ENCODE results near the gene MIER1.

The MIER1 gene

DNA sequence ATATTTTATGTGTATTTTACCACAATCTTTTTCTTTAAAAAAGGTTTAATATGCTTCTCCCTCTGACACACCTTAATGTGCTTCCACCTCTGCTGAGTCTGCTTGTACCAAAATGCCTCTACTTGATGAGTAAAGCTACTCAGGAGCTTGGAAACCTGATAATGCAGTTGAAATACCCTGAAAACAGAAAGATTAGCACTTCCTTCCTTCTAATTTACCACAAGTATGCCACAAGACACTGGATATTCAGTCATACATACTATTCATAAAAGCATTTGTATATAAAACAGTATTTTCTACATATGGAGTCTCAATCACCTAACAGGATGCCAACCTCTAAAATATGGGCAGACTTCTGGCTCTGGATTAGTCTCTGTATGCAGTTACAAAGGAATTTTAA lies 74.2 kb downstream of the MIER1 start:
- H3K27ac Mint-ChIP-seq = peak overlapping the region; percentile 77
- H3K4me3 Mint-ChIP-seq = no peak overlapping the region
- peaks cover 63% of the 10 kb centered on the region for H3K36me3 Mint-ChIP-seq (ENCODE audit: low read depth)
- H3K4me1 Mint-ChIP-seq (ENCODE audit: low read depth) = peaks cover 27% of the 10 kb centered on the region
- DNase-seq = no peak
- H3K27me3 Mint-ChIP-seq = no peaks in the 10 kb centered on the region
- H3K9me3 Mint-ChIP-seq = no peaks in the 10 kb centered on the region

DNA sequence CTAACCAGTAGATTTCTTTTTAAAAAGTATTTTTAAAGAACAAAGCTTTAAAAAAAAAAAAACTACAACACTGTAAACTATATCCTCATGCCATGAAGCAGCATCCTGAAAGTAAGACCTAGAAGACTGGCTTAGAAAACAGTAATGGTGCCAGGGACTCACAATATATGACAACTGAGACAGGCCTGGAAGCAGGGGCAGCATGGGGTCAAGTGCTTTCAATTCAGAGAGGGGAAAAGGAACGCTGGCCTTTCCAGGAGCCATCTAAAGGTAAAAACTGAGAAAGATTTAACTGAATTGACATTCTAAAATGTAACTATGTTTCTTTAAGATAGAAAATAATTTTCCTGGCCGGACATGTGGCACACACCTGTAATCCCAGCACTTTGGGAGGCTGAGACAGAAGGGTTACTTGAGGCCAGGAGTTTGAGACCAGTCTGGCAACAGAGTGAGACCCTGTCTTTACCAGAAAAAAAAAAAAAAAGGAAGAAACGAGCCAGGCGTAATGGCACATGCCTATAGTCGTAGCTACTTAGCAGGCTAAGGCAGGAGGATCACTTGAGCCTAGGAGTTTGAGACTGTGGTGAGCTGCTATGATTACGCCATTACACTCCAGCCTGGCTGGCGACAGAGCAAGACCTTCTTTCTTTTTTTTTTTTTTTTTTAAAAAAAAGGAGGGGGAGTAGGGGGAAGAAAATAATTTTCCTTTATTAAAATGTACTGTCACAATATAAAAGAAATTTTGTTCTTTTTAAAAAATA lies 75.0 kb downstream of the MIER1 start:
- no peaks in the 10 kb centered on the region for H3K27me3 Mint-ChIP-seq
- H3K27ac Mint-ChIP-seq = no peak overlapping the region
- peaks cover 27% of the 10 kb centered on the region for H3K4me1 Mint-ChIP-seq (ENCODE audit: low read depth)
- no peaks in the 10 kb centered on the region for H3K9me3 Mint-ChIP-seq
- peaks cover 68% of the 10 kb centered on the region for H3K36me3 Mint-ChIP-seq (ENCODE audit: low read depth)
- H3K4me3 Mint-ChIP-seq = no peak overlapping the region
- DNase-seq = no peak

DNA sequence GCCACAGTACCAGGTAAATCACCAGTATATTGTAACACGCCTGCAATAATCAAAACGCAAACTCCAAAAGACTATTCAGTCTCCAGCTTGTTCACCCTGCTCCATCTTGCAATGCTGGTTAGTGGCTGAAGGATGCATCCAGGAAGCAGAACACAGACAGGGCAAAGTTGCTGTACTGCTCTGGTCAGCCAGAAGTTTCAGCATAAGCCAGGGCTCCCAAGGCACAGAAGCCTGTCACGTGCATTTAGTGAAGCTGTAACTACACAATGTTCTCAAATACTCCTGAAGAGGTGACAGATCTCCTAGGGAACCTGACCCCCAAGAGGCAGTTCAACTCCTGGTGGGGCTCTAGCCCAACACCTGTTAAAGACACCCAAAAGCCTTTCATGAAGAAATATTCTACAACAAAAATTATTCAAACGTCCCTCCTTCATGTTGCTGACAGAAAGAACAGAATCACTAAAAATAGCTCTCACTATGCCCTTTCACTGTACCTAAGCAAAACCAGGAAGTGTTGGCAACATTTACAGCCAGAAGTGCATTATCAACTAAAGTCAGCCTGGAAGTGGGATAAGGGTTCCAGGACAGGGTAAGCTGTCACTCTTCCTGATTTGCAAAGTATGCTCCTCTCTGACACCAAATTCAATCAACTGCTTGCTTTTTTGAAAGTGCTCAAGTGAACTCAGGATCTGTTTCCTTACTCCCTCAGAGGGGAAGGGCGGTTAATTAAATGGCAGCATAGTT lies 77.1 kb downstream of the MIER1 start:
- DNase-seq = no peak
- peaks cover 17% of the 10 kb centered on the region for H3K4me1 Mint-ChIP-seq (ENCODE audit: low read depth)
- H3K36me3 Mint-ChIP-seq (ENCODE audit: low read depth) = peaks cover 75% of the 10 kb centered on the region
- H3K27ac Mint-ChIP-seq = peak overlapping the region; percentile 6
- H3K9me3 Mint-ChIP-seq = no peaks in the 10 kb centered on the region
- H3K27me3 Mint-ChIP-seq = no peaks in the 10 kb centered on the region
- H3K4me3 Mint-ChIP-seq = no peak overlapping the region

DNA sequence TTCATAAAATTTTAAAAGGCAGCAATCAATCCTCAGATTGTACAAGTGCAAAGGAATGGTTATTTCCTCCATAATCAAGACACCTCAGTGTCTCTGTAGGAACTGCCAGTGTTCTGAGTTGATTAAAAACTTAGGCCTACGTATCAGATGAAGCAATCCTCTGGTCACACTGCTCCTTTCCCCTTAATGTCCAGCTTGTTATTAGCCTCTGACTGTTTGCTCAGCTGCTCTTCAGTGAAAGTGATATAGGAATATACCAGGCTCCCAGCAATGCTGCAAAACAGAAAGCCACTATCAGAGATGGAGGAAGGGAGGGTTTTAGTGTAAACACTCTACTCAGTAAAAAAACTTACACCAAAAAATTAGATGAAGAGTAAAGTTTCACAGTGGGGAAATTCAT lies 79.4 kb downstream of the MIER1 start:
- Mint-ChIP-seq H3K27ac (no peak overlapping the region), H3K27me3 (no peaks in the 10 kb centered on the region), H3K9me3 (no peaks in the 10 kb centered on the region), H3K36me3 (ENCODE audit: low read depth) (peaks cover 79% of the 10 kb centered on the region), H3K4me1 (ENCODE audit: low read depth) (peaks cover 7% of the 10 kb centered on the region), H3K4me3 (no peak overlapping the region)
- DNase-seq = no peak

DNA sequence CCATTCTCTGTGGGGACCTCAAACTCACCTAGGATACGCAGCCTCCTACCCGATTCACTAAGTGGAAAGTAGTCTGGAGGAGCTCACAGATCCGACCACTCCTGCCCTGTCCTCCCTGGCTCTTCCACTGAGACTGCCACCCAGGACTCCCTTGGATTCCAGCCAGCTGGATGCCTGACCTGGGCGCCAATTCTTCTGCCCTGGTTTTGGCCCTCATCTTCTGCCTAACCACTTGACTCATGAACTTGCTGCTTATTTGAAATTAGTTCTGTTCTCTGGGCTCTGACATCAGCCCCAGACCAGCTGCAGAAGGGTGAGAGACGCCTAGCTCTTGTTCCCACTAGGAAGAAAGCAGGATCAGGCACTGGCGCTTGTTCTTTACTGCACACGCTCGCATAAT lies 80.3 kb downstream of the MIER1 start:
- Mint-ChIP-seq H3K4me1 (ENCODE audit: low read depth) (peaks cover 6% of the 10 kb centered on the region), H3K9me3 (no peaks in the 10 kb centered on the region), H3K36me3 (ENCODE audit: low read depth) (peaks cover 86% of the 10 kb centered on the region), H3K27me3 (no peaks in the 10 kb centered on the region), H3K4me3 (no peak overlapping the region), H3K27ac (no peak overlapping the region)
- no peak for DNase-seq

DNA sequence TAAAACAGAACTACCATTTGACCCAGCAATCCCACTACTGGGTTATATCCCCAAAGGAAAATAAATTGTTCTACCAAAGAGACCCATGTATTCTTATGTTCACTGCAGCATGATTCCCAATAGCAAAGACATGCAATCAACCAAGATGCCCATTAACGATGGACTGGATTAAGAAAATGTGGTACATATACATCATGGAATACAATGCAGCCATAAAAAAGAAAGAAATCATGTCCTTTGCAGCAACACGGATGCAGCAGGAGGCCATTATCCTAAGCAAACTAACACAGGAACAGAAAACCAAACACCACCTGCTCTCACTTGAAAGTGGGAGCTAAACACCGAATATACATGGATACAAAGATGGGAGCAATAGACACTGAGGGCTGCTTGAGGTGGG lies 85.0 kb downstream of the MIER1 start:
- no peaks in the 10 kb centered on the region for H3K27me3 Mint-ChIP-seq
- DNase-seq = no peak
- H3K4me1 Mint-ChIP-seq (ENCODE audit: low read depth) = peaks cover 12% of the 10 kb centered on the region
- H3K4me3 Mint-ChIP-seq = no peak overlapping the region
- H3K36me3 Mint-ChIP-seq (ENCODE audit: low read depth) = peaks cover 84% of the 10 kb centered on the region
- no peak overlapping the region for H3K27ac Mint-ChIP-seq
- H3K9me3 Mint-ChIP-seq = no peaks in the 10 kb centered on the region

DNA sequence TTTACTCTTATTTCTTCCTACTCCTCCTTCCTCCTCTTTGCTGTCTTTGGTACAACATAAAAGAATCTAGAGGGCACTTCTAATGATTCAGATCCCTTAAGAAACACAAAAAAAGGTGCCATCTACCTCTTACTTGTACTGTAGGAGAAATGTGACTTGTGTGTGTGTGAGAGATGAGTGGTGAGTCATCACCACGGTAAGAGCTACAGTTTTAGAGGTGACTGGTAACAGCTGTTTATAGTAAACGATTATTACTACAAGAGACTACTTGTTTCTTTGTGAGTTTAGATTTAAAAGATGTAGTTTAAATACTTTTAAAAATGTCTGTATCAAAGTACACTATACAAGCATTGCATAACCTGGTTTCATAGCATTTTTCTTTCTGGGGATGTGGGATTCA lies 88.8 kb downstream of the MIER1 start:
- H3K9me3 Mint-ChIP-seq = no peaks in the 10 kb centered on the region
- no peaks in the 10 kb centered on the region for H3K27me3 Mint-ChIP-seq
- no peak for DNase-seq
- no peak overlapping the region for H3K4me3 Mint-ChIP-seq
- H3K4me1 Mint-ChIP-seq (ENCODE audit: low read depth) = peaks cover 11% of the 10 kb centered on the region
- peak overlapping the region; percentile 19 for H3K27ac Mint-ChIP-seq
- peaks cover 79% of the 10 kb centered on the region for H3K36me3 Mint-ChIP-seq (ENCODE audit: low read depth)

DNA sequence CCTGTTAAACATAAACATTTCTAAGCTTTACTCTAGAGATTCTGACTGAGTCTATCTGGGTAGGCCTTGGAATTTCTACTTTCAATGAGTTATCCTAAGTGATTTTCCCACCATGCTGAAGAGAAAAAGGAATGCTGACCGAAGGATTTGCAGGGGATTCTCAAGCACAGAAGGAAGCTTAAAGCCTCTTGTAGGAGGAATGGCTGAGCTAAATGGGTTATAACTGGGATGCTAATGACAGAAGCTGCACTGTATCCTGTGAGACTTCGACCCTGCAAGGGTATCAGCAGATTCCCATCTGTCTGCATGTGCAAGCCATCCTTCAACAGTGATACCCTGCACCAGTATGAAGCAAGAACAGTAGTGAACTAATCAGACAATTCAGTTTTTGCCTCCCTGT lies 93.8 kb downstream of the MIER1 start:
- no peak for DNase-seq
- Mint-ChIP-seq H3K27ac (no peak overlapping the region), H3K4me1 (ENCODE audit: low read depth) (peaks cover 4% of the 10 kb centered on the region), H3K4me3 (no peak overlapping the region), H3K36me3 (ENCODE audit: low read depth) (peaks cover 80% of the 10 kb centered on the region), H3K9me3 (no peaks in the 10 kb centered on the region), H3K27me3 (no peaks in the 10 kb centered on the region)

DNA sequence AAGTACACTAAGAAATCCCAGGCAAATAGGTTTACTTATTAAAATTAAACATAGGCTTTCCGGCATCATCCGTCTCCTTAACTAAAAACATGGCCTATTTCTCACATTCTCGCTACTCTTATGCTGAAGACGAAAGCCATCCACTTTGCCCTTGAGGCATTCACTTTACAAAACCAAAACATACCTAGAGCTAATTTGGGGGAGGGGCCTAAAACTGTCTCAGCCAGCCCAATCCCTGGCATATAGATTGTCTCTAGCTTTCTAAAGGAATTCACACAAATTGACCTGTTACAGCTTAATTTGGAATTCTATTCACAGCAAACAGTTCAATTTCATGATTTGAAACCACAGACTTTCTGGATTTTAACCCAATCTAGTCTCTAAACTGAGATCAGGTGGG lies 94.3 kb downstream of the MIER1 start:
- H3K9me3 Mint-ChIP-seq = no peaks in the 10 kb centered on the region
- H3K27ac Mint-ChIP-seq = no peak overlapping the region
- no peak overlapping the region for H3K4me3 Mint-ChIP-seq
- no peaks in the 10 kb centered on the region for H3K27me3 Mint-ChIP-seq
- H3K36me3 Mint-ChIP-seq (ENCODE audit: low read depth) = peaks cover 80% of the 10 kb centered on the region
- H3K4me1 Mint-ChIP-seq (ENCODE audit: low read depth) = no peaks in the 10 kb centered on the region
- DNase-seq = no peak

DNA sequence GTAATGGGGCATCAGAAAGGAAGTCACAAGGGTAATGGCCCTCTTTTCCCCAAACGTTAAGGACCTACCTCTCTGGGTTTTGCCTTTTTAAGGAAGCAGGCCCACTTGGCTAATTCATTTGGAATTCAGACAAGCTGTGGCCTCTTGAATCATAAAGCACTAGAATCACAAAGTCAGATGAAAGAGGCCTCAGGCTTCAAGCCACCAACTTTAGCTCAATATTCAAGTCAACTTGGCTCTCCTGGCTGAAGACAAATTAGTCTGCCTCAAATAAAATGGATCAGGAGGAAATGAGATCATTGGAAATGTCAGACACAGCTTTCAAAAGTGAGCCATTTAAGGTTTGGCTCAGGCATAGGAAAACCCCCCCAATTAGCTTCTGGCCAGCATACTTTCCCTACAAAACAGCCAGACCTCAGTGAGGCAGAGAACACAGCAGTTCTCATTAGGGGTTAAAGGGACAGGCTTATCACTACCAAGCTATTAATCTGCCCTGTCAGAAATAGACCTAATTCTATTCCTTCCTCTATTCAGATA lies 94.9 kb downstream of the MIER1 start:
- H3K27ac Mint-ChIP-seq = no peak overlapping the region
- peaks cover 81% of the 10 kb centered on the region for H3K36me3 Mint-ChIP-seq (ENCODE audit: low read depth)
- no peaks in the 10 kb centered on the region for H3K27me3 Mint-ChIP-seq
- no peak for DNase-seq
- H3K9me3 Mint-ChIP-seq = no peaks in the 10 kb centered on the region
- H3K4me3 Mint-ChIP-seq = no peak overlapping the region
- H3K4me1 Mint-ChIP-seq (ENCODE audit: low read depth) = no peaks in the 10 kb centered on the region

DNA sequence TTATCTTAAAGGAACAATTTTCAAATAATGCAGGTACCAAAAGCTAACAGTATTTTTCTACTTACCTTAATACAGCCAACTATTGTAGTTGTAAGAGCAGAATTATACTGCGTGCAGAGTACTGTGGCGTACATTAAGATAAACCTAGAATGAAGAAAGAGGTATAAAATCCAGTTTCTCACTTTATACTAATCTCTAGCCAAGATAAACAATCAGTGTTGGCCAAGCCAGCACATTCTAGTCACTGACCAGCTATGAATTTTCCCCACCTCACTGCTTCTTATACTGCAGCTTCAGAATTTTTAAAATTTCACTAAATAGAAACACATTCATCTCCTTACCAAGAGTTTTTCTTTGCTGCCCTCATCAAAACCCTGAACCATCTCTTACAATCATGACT lies 95.5 kb downstream of the MIER1 start:
- no peaks in the 10 kb centered on the region for H3K27me3 Mint-ChIP-seq
- no peaks in the 10 kb centered on the region for H3K4me1 Mint-ChIP-seq (ENCODE audit: low read depth)
- H3K27ac Mint-ChIP-seq = no peak overlapping the region
- no peaks in the 10 kb centered on the region for H3K9me3 Mint-ChIP-seq
- no peak overlapping the region for H3K4me3 Mint-ChIP-seq
- DNase-seq = no peak
- H3K36me3 Mint-ChIP-seq (ENCODE audit: low read depth) = peaks cover 86% of the 10 kb centered on the region

DNA sequence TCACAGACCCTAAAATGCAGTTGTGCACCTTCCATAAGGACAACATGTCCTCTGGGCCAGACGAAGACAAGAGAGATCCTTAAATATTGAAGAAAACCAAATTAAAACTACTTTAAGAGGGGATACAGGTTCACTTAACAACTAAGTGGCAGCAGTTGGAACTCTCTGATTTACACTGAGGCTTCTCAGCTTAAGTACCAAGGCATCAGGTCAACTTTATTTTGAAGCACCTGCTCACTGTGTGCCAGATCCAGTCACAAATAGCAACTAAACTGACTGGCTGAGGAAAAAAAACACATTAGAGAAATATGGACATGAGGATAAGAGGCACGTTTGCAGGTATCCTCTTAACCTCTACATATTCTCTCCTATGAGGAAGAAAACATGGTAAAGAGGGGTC lies 96.0 kb downstream of the MIER1 start:
- Mint-ChIP-seq H3K9me3 (no peaks in the 10 kb centered on the region), H3K4me1 (ENCODE audit: low read depth) (no peaks in the 10 kb centered on the region)

DNA sequence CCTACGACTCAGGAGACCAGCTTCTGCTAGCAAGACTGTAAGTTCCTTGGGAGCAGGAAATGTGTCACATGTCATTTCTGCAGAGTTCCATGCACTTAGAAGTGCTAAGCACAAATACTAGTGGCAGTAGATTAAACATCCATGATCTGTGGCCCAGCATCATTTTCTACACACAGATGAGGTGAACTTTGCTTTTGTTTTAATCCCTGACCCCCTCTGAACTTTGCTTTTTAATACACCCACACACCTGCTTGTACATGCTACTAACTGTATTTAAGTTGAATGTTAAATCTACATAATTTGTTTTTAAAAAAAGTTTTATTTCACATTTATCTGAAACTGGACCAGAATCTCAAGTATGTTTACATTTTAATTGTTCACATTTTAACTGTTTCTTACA lies 104.7 kb downstream of the MIER1 start:
- Mint-ChIP-seq H3K27me3 (no peaks in the 10 kb centered on the region), H3K4me1 (ENCODE audit: low read depth) (no peaks in the 10 kb centered on the region), H3K9me3 (no peaks in the 10 kb centered on the region), H3K36me3 (ENCODE audit: low read depth) (peaks cover 64% of the 10 kb centered on the region), H3K27ac (no peak overlapping the region), H3K4me3 (no peak overlapping the region)
- DNase-seq = no peak

More for the DNA sequence above, 96.0 kb downstream of the MIER1 start:
- DNase-seq = no peak
- H3K4me3 Mint-ChIP-seq = no peak overlapping the region
- no peak overlapping the region for H3K27ac Mint-ChIP-seq
- H3K36me3 Mint-ChIP-seq (ENCODE audit: low read depth) = peaks cover 86% of the 10 kb centered on the region
- no peaks in the 10 kb centered on the region for H3K27me3 Mint-ChIP-seq

DNA sequence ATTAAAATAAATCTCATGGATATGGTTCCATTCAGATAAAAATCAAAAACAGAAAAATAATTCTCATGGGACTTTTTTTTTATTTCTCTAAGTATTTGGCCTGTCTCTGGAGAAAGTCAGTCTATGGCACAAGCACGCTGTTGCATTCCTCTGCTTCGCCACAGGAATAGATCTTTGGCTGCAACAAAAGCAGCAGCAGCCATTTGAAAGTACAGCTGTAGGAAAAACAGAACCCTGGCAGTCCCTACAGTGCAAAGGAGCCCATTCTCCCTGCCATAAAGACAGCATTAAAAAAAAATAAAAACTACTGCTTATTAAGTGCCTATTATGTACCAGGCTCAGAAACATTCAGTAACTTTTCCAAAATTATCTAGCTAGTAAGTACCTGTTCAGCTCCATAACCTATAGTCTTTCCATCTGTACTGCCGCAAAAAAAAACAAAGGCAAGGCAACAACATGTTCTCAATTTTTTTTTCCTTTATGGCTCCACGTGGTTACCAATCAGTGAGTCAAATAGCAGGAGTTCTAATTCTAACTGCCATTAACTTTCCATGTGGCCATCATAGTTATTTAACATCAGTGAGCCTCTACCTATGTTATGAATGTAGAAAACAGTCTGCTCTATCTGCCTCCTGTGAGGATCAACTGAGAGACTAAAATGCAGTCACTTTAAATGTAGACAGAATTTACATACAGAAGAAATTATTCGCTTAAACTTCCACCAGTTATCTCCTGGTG lies 106.5 kb downstream of the MIER1 start:
- H3K36me3 Mint-ChIP-seq (ENCODE audit: low read depth) = peaks cover 64% of the 10 kb centered on the region
- peaks cover 2% of the 10 kb centered on the region for H3K9me3 Mint-ChIP-seq

DNA sequence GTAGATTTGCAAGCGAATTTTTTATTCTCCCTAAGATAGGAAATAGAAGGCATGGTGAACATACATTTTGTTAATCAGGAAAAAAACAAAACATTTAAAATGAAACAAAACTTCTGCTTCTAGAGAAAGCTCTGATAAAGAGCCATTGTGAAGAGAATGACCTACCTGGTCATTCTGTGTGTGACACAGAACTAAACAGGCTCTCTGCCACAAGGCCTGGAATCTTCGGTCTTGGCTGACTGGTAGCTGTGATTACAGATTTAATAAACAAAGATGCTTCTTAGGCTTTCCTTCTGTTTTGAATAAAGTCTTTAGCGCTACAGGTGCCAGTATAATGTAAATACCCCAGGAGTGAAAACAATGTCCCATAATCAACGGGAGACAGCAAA lies 107.1 kb downstream of the MIER1 start:
- Mint-ChIP-seq H3K4me1 (ENCODE audit: low read depth) (no peaks in the 10 kb centered on the region), H3K36me3 (ENCODE audit: low read depth) (peaks cover 66% of the 10 kb centered on the region), H3K27ac (no peak overlapping the region), H3K27me3 (no peaks in the 10 kb centered on the region), H3K9me3 (peaks cover 2% of the 10 kb centered on the region), H3K4me3 (no peak overlapping the region)
- no peak for DNase-seq

More for the DNA sequence above, 106.5 kb downstream of the MIER1 start:
- H3K27ac Mint-ChIP-seq = no peak overlapping the region
- H3K4me3 Mint-ChIP-seq = no peak overlapping the region
- H3K27me3 Mint-ChIP-seq = no peaks in the 10 kb centered on the region
- H3K4me1 Mint-ChIP-seq (ENCODE audit: low read depth) = no peaks in the 10 kb centered on the region
- DNase-seq = no peak

Data from activated T-cell treated with anti-CD3 and anti-CD28 coated beads, Interleukin-2, amount 50 U/mL, for 24 hours (primary cell).